GM04504 (cell line): ENCODE results near the gene PRDM2.

Experiments
- DNase-seq: peaks from one replicate; pipeline ENCODE4 v3.0.0-alpha.2; 2012; ENCODE audit warnings: low read depth

PRDM2 gene

DNA sequence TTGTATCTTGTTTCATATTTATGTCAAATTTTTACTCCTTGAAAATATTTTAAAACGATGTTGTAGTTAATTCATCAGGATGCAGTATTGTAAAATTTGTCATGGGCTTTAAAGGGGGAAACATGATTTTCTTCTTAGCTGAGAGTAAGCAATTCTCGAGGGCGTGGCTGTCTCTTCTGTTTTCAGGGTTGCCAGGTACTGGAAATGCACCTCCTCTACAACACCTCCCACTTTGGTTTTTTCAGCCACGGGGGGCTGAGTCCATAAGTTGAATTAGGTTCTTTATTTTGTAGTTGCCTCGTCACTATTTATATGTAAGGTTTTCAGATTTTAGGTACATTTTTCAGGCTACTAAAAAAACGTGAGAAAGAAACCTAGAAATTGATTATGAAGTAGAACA is 64.0 kb downstream of the PRDM2 start:
- no peak for DNase-seq

DNA sequence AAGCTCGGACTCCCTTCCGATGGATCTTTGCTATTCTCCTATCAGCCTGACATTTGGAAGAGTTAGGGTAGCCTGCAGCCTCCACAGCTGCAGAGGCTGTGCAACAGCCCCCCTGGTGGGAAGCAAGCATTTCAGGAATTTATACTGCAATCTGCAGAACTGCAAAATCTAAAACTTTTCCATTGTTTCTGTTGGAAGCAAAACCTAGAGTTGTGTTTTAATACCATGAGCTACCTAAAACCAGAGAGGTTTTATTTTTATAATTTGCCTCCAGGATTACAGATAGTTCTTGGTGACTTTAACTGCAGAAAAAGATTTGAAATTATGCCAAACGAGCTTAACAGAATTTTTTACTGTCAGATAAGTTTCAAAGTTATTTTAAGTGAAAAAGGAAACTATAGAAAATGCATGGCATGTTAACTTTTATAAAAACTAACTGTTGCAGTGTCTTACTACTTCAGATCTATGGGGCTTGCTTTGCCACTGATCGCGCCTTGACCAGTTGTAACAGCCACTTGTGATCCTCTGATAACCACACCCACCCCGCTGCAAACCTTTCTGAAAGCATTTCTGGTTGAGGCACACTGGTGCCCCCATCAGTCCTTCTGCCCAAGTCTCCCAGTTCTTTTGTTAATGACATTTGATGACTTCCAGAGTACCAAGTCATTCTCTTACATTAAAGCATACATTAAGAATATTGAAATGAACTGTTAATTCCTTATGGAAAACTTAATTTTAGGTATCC is 64.8 kb downstream of the PRDM2 start:
- DNase-seq: no peak

DNA sequence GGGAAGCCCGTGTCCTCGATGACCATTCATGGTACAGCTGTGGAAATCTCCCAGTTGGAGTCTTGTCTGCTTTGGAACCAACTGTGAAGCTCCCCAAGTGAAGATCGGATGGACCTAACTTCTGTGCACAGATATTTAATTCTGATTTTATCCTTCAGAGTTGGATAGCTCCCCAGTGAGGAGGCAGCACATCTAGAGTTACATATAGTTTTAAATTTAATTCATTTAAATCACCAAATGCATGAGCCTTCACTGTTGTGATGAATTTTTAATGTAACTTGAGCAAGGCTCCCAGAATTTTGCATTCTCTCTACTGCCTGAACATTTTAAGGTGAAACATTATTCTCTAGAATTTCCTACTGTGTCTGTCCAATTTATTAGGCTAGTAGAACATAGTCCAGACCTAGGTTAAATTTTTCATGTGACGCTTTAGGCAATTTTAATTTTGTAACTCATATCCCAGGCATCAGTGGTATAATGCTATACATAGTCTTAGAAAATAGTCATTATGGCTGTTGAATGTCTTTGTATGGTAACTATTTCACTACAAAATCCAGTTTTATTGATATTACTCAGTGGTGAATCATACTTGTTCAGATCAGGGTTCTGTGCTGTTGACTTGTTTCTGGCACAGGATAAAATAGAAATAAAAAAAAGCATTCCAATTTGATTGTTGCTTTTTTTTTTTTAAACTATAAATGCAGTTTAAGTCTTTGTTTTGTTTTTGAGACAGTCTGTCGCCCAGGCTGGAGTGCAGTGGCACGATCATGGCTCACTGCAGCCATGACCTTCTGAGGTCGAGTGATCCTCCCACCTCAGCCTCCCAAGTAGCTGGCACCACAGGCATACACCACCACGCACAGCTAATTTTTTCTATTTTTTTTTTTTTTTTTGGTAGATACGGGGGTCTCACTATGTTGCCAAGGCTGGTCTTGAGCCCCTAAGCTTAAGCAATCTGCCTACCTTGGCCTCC is 66.9 kb downstream of the PRDM2 start:
- DNase-seq: peak; percentile 62

DNA sequence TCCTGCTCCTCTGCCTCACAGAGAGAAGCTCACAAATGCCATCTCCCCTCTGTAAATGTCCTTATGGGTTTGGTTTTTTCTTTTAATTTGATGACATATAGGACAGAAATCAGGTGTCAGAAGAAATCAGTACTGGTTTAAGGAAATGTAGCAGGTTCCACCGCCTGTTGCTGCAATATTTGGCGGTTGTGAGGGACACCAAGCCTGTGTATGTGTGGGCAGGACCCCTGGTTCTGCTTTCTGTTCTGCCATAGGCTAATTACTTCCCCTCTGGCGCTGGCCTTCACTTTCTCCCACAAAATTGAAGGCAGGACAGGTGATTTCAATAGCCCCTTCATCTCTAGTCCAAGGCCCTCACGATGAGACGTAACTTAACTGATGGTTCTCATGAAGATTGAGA is 69.2 kb downstream of the PRDM2 start:
- no peak for DNase-seq

GRCh38 chr1:13769830-13770229 is 69.8 kb downstream of the PRDM2 start:
- DNase-seq: no peak

DNA sequence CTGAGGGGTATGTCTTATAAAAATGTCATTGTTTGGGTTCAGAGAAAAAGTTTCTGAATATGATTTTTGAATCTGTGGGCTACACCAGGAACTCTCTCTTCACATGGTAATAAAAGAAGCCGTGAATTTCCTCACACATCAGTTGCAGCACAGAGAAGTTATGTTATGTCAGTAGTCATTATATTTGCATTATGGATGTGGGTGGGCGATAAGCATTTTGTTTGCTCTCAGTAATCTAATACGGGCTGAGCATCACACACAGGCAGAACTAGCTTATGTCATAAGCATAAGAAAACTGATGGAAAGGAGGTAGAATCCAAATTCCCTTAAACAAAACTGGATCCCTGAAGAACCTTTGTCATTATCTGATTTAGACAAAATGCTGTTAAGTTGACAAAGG is 70.8 kb downstream of the PRDM2 start:
- no peak for DNase-seq

- no peak for DNase-seq
These were observed 71.8 kb downstream of the PRDM2 start for GRCh38 chr1:13771745-13772144.

DNA sequence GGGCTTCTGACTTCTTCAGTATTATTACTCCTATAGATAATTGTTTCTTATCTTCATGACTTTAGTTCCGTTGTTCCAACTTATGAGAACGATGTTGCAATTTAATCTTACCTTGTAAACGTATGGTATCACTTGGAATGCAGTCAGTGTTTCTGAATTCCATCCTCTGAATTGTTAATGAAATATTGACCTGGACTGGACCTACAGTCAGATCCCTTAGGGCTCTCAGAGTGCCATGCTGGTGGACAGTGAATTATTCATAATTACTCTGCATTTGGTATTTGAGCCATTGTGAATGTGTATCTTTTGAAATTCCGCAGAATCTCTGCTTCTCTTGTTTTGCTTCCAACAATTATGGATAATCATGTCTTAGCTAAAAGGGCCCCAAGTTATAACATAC is 72.3 kb downstream of the PRDM2 start:
- no peak for DNase-seq

- no peak for DNase-seq
These were observed 74.1 kb downstream of the PRDM2 start for GRCh38 chr1:13774121-13774520.

DNA sequence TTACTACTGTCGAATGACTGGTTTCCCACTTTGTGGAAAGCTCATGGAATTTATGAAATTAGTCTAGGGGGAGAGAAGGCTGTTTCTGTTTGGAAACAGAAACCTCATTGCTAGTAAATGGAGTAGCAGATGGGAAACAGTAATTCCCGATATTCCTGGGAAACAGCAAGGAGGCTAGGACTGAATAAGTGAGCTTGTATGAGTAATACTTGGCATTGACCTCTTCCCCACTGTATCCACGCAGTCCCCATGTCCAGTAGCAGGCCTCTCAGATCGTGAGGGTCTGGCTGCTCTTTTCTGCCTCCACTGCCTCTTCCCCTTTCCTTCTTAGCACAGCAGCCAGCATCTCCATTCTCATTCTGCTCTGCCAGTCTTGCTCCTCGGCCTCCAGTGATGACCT is 75.5 kb downstream of the PRDM2 start:
- no peak for DNase-seq

DNA sequence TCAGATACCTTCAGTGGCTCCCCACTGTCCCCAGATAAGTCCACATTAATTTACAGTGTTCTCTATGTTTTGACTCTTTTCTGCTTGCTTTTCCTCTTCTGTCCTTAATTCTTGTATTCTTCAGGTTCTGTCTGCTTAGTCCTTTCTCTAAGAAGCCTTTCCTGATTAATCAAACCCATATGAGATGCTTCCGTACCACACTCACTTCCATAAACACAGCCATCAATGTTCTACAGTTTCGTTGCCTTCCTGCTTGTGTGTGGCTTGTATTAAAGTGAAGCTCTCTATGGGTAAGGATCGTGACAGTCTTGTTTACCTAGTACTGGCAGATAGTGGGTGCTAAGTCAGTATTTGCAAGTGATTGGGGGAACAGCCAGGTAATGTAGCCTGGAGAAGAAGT is 75.9 kb downstream of the PRDM2 start:
- DNase-seq: no peak

- DNase-seq: no peak
These were observed 78.4 kb downstream of the PRDM2 start for GRCh38 chr1:13778431-13778830.

- no peak for DNase-seq
These were observed 79.9 kb downstream of the PRDM2 start for GRCh38 chr1:13779930-13780329.

GRCh38 chr1:13780780-13781179 is 80.8 kb downstream of the PRDM2 start:
- DNase-seq: no peak

DNA sequence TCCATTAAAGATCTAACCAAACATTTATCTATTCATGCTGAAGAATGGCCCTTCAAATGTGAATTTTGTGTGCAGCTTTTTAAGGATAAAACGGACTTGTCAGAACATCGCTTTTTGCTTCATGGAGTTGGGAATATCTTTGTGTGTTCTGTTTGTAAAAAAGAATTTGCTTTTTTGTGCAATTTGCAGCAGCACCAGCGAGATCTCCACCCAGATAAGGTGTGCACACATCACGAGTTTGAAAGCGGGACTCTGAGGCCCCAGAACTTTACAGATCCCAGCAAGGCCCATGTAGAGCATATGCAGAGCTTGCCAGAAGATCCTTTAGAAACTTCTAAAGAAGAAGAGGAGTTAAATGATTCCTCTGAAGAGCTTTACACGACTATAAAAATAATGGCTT is 81.2 kb downstream of the PRDM2 start:
- DNase-seq: no peak

- no peak for DNase-seq
These were observed 82.1 kb downstream of the PRDM2 start for GRCh38 chr1:13781907-13782633.

GRCh38 chr1:13782634-13783360 is 82.8 kb downstream of the PRDM2 start:
- DNase-seq: no peak

DNA sequence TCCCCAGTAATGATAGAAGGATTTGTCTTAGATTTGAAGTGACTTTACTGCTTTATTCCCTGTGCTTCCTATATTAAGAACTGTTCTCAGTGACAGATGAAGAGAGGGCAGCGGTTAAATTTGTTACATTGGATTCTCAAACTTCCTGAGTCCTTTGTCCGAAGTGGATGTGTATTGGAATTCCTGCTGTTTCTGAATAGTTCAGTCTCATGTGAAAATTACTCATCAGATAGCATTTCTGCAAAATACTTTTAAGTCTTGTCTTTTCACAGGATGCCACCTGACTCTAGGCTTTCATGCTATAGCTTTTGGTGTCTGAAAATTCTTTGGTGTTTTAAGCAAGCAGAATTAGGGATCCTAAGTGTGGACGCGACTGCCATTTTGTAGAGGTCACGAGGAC is 83.6 kb downstream of the PRDM2 start:
- DNase-seq: no peak

DNA sequence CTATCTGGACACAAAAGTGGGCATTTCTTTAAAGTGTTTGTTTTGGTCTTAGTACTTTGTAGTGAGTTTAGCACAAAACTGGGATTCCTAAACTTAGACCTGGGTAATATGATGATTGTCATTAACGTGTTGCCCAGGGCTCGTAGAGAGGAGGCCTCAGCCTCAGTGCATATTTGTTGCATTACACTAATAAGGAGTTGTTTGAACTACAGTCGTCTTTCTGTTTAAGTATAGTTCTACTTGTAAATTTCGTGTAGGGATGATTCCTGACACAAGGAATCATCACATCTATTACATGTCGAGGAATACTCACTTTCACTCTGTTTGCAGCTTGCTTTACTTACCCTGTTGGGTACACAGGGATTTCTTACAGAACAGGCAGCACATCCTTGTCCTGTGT is 85.0 kb downstream of the PRDM2 start:
- no peak for DNase-seq

DNA sequence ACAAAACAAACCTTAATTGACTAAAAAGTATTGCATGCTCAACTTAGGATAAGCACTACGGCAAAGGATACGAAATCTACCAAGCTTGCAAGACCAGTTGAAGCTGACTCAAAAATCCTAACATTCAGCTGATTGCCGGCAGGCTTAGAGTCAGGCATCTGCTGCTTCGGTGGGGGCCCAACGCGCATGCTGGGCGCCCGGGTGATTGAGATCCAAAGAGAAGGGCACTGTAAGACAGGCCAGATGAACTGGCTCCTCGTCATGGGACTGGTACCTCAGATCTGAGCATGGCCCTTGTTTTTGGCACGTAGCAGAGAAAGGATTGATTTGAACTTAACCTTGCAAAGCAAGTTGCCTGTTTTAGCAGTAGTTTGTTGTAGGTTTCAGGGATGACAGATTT is 86.6 kb downstream of the PRDM2 start:
- no peak for DNase-seq

DNA sequence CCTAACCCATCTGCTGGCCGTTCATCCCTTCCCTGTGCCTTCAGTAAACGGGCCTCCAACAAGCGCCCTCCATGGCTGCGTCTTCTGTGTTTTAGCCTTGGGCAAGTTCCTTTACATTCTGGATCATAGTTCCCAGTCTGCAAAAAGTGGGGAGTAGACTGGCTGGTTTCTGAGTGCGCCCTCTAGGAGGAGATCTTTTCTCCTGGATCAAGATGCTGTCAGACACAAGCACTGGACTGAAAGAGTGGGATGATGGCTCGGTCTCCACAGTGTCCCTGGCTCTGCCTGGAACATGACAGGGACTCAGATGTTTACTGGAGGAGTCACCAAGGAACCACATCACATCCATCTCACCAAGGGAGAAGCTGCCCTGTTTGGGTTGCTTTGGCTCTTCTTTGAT is 88.8 kb downstream of the PRDM2 start:
- no peak for DNase-seq
